DOHH2 (cell line): ENCODE data around the gene ARHGAP23.
"Not testable (repeated sequence)": the region's sequence is repeated elsewhere in the genome, so short reads cannot be mapped to it uniquely, and the experiment has no call there.

ENCODE experiments used
- CTCF ChIP-seq: fragments of 200-600 bp; sonication (generic); IDR thresholded peaks from one replicate; pipeline ENCODE4 v1.5.1; 2014; ENCODE audit warnings: antibody characterized with exemption, mild to moderate bottlenecking, low read depth, low read length; ENCODE audit not compliant: poor library complexity, severe bottlenecking
- EZH2phosphoT487 ChIP-seq: fragments of 200-600 bp; sonication (generic); IDR thresholded peaks from 2 replicates; pipeline ENCODE4 v1.6.1; 2017; ENCODE audit warnings: borderline replicate concordance, mild to moderate bottlenecking, antibody characterized with exemption, low read length, moderate library complexity, mixed read lengths

- TF ChIP-seq CTCF, EZH2phosphoT487: not testable (repeated sequence)
Observed at GRCh38 chr17:38494152-38494551, 65.9 kb downstream of the ARHGAP23 start.
